ENCODE data around the gene COL4A2. TPM values are rescaled to one million over a fixed set of nuclear protein-coding genes. Genes with fewer than 3 reads are reported as not detected.

The COL4A2 gene
- total and polyA plus RNA-seq, 3 experiments from 2014 or later: not detected

DNA sequence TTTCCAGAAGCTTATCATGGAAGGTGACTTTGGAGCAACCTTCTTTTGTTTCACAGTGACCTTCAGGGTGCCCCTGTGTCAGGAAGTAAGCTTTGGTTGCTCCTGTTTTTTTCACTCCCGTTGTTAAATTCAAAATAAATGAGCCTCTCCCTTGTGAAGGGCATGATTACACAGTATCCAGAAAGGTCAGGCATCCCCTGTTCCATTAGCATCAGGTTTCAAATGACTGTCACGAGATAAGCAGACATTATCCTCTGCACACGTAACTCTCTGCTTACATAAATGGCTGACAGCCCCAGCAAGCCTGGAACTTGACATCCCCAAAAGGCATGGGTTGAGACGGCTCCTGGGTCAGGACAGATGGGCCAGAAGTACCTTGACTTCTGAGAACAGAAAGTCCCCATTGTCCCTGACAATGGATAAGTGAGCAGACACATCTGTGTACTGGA is 202.4 kb downstream of the COL4A2 start:
- Histone ChIP-seq H3K36me3 (ENCODE audit: insufficient read depth, low read length) (no peaks in the 10 kb centered on the region), H3K9me3 (ENCODE audit: low read length) (no peaks in the 10 kb centered on the region), H3K27ac (ENCODE audit: low read depth, low read length) (peak overlapping the region; percentile 20), H3K4me1 (ENCODE audit: insufficient read depth, low read length) (no peaks in the 10 kb centered on the region), H3K27me3 (ENCODE audit: insufficient read depth, low read length, poor library complexity, severe bottlenecking) (no peaks in the 10 kb centered on the region), H3K4me3 (ENCODE audit: low read length) (no peak overlapping the region)
- Mint-ChIP-seq H3K36me3 (no peaks in the 10 kb centered on the region), H3K4me3 (no peak overlapping the region), H3K9me3 (peaks cover 0 to 2% (median 0%) of the 10 kb centered on the region in 5 donors), H3K27me3 (peaks cover 0 to 6% of the 10 kb centered on the region in 2 donors), H3K4me1 (no peaks in the 10 kb centered on the region), H3K27ac (no peak overlapping the region)
- ChIA-PET POLR2A (no interaction called here), CTCF (no interaction called here)
- DNase-seq: no peak

DNA sequence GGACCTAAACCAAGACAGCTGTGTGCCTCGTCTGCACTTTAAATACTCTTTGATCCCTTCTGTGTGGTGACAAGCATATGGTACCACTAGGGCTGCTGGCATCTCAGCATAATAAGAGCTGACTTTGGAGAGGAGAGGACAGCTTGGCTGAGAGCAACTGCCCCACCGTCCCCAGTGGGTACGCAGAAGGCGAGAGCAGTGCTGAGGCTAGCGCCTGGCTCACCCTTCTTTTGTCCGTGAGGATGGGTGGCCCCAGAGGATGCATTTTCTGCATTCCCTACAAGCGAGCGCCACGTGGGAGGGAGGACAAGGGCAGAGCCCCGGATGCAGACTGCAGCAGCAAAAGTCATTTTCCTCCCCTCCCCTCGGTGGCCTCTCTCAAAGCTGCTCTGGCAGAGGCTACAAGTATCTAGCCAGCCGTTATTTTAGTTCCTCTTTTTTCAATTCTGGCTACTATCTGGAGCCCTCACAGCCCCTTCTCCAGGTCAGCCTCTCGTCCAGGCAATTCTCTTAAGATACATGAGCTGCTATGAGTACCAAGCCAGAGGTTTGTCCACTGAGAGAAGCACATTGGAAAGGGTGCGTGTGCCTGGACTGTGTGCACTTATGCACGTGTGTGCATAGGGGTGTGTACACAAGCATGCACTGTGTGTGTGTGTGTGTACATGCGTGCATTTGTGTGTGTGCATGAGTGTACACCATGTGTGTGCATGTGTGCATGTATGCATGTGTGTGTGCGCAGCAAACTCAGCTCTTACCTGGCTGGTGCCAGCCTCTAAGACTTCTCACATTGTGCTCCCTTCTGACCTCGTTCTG is 203.1 kb downstream of the COL4A2 start:
- Histone ChIP-seq H3K9me3 (ENCODE audit: low read length) (no peaks in the 10 kb centered on the region), H3K27ac (ENCODE audit: low read depth, low read length) (peak overlapping the region; percentile 51), H3K4me3 (ENCODE audit: low read length) (no peak overlapping the region), H3K27me3 (ENCODE audit: insufficient read depth, low read length, poor library complexity, severe bottlenecking) (no peaks in the 10 kb centered on the region), H3K36me3 (ENCODE audit: insufficient read depth, low read length) (no peaks in the 10 kb centered on the region), H3K4me1 (ENCODE audit: insufficient read depth, low read length) (no peaks in the 10 kb centered on the region)
- Mint-ChIP-seq H3K9me3 (peaks cover 0 to 2% (median 0%) of the 10 kb centered on the region in 5 donors), H3K4me1 (no peaks in the 10 kb centered on the region), H3K27ac (no peak overlapping the region), H3K4me3 (peak overlapping the region in 1 of 7 donors; percentile 13), H3K36me3 (no peaks in the 10 kb centered on the region), H3K27me3 (peaks cover 0 to 6% of the 10 kb centered on the region in 2 donors)
- POLR2A ChIA-PET: no interaction called here
- no peak for DNase-seq
- CTCF ChIA-PET: no interaction called here

DNA sequence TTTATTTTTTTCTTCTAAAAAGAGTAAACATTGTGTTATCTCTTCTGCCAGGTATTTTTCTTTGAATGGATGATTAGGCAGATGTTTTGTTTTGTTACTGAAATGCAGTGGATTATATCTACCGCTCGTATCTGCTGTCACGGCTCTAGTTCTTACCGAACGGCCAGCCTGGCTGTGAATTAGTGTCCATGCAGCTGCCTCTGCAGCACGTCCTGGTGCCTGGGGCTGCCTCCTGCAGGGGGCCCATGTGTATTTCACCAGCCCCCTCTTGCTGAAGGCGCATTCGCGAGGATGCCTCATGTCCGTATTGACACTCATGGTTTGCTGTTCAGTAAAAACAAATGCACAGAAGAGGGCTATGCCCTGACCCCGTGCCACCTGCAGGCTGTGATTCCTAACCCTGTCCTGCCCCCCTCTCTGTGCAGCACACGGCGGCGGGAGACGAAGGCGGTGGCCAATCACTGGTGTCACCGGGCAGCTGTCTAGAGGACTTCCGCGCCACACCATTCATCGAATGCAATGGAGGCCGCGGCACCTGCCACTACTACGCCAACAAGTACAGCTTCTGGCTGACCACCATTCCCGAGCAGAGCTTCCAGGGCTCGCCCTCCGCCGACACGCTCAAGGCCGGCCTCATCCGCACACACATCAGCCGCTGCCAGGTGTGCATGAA is 204.6 kb downstream of the COL4A2 start:
- POLR2A ChIA-PET: no interaction called here
- no peak overlapping the region for H3K27ac Mint-ChIP-seq
- H3K4me3 ChIP-seq (ENCODE audit: low read length): no peak overlapping the region

DNA sequence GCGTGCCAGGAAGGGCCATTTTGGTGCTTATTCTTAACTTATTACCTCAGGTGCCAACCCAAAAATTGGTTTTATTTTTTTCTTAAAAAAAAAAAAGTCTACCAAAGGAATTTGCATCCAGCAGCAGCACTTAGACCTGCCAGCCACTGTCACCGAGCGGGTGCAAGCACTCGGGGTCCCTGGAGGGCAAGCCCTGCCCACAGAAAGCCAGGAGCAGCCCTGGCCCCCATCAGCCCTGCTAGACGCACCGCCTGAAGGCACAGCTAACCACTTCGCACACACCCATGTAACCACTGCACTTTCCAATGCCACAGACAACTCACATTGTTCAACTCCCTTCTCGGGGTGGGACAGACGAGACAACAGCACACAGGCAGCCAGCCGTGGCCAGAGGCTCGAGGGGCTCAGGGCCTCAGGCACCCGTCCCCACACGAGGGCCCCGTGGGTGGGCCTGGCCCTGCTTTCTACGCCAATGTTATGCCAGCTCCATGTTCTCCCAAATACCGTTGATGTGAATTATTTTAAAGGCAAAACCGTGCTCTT is 205.2 kb downstream of the COL4A2 start:
- CTCF ChIA-PET: no interaction called here
- Mint-ChIP-seq H3K4me3 (no peak overlapping the region), H3K36me3 (no peaks in the 10 kb centered on the region), H3K27me3 (peaks cover 0 to 4% of the 10 kb centered on the region in 2 donors), H3K27ac (no peak overlapping the region), H3K9me3 (peaks cover 0 to 2% (median 0%) of the 10 kb centered on the region in 5 donors), H3K4me1 (no peaks in the 10 kb centered on the region)
- no peak for DNase-seq
- Histone ChIP-seq H3K36me3 (ENCODE audit: insufficient read depth, low read length) (no peaks in the 10 kb centered on the region), H3K4me3 (ENCODE audit: low read length) (no peak overlapping the region), H3K27ac (ENCODE audit: low read depth, low read length) (no peak overlapping the region), H3K27me3 (ENCODE audit: insufficient read depth, low read length, poor library complexity, severe bottlenecking) (no peaks in the 10 kb centered on the region), H3K9me3 (ENCODE audit: low read length) (no peaks in the 10 kb centered on the region), H3K4me1 (ENCODE audit: insufficient read depth, low read length) (no peaks in the 10 kb centered on the region)
- POLR2A ChIA-PET: no interaction called here

More for the DNA sequence above, 204.6 kb downstream of the COL4A2 start:
- H3K27me3 Mint-ChIP-seq: peaks cover 0 to 4% of the 10 kb centered on the region in 2 donors
- Histone ChIP-seq H3K4me1 (ENCODE audit: insufficient read depth, low read length) (no peaks in the 10 kb centered on the region), H3K27ac (ENCODE audit: low read depth, low read length) (no peak overlapping the region), H3K9me3 (ENCODE audit: low read length) (no peaks in the 10 kb centered on the region), H3K27me3 (ENCODE audit: insufficient read depth, low read length, poor library complexity, severe bottlenecking) (no peaks in the 10 kb centered on the region), H3K36me3 (ENCODE audit: insufficient read depth, low read length) (no peaks in the 10 kb centered on the region)
- peaks cover 0 to 2% (median 0%) of the 10 kb centered on the region in 5 donors for H3K9me3 Mint-ChIP-seq
- H3K36me3 Mint-ChIP-seq: no peaks in the 10 kb centered on the region
- no peaks in the 10 kb centered on the region for H3K4me1 Mint-ChIP-seq
- no peak overlapping the region for H3K4me3 Mint-ChIP-seq
- DNase-seq: no peak
- CTCF ChIA-PET: no interaction called here

DNA sequence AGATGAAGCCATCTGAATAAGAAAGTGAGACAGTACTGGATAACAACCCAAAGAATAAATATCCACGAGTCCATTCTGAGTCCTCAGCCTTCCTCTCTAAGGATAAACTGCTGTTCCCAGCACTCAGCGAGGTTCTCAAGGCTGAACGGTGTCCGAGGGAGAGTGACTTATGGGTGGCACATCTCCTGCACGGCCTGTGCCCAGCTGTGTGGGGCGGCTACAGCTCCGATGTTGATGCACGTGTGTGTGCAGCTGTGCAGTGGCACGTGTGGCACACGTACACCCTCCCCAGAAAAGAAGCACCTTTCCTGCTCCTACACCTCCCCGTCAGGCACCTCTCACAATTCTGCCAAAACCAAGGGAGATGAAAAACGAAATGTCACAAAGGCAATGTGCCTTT is 209.4 kb downstream of the COL4A2 start:
- Mint-ChIP-seq H3K9me3 (peaks cover 0 to 2% (median 0%) of the 10 kb centered on the region in 5 donors), H3K27ac (no peak overlapping the region), H3K4me1 (no peaks in the 10 kb centered on the region), H3K36me3 (no peaks in the 10 kb centered on the region), H3K4me3 (no peak overlapping the region), H3K27me3 (peaks cover 0 to 3% of the 10 kb centered on the region in 2 donors)
- H3K27ac ChIP-seq (ENCODE audit: low read depth, low read length): no peak overlapping the region
- no peaks in the 10 kb centered on the region for H3K9me3 ChIP-seq (ENCODE audit: low read length)
- no peaks in the 10 kb centered on the region for H3K4me1 ChIP-seq (ENCODE audit: insufficient read depth, low read length)
- DNase-seq: no peak
- H3K4me3 ChIP-seq (ENCODE audit: low read length): no peak overlapping the region
- POLR2A ChIA-PET: no interaction called here
- no peaks in the 10 kb centered on the region for H3K36me3 ChIP-seq (ENCODE audit: insufficient read depth, low read length)
- no peaks in the 10 kb centered on the region for H3K27me3 ChIP-seq (ENCODE audit: insufficient read depth, low read length, poor library complexity, severe bottlenecking)
- CTCF ChIA-PET: no interaction called here

DNA sequence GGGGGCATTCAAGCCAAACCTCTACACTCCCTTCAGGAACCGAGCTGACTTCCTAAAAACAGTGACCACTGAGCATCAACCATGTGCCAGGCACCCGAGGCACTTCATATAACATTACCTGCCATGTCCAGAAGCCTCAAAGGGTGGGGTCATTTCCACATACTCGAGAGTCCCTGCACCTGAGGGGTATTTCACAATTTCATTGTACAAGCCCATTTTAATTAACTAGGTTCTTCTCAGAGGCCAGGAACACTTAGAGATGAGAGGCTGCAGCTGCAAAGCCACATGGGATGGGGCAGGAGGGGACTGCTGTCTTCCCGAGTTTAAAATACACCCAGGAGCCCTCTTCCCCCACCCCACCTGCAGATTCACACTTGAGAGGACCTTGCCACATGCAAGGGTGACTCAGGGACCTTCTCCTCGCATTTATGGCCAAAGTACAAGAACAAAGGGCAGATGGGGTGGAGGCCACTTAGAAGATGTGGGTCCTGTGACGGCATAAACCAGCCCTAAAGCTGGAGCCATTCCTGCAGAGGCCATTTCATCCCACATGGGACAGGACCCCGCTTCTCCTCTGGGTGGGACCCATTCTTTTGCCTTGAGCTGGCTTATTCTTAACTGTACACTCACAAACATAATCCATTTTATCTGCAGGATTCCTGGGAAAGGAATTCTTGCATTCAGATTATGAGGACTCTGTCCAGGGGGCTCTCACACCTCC is 210.6 kb downstream of the COL4A2 start:
- H3K27me3 ChIP-seq (ENCODE audit: insufficient read depth, low read length, poor library complexity, severe bottlenecking): no peaks in the 10 kb centered on the region
- ChIA-PET POLR2A (no interaction called here), CTCF (no interaction called here)
- H3K4me1 ChIP-seq (ENCODE audit: insufficient read depth, low read length): no peaks in the 10 kb centered on the region
- H3K4me1 Mint-ChIP-seq: no peaks in the 10 kb centered on the region
- DNase-seq: no peak
- H3K4me3 Mint-ChIP-seq: no peak overlapping the region
- H3K36me3 ChIP-seq (ENCODE audit: insufficient read depth, low read length): no peaks in the 10 kb centered on the region
- H3K9me3 ChIP-seq (ENCODE audit: low read length): no peaks in the 10 kb centered on the region
- H3K27ac ChIP-seq (ENCODE audit: low read depth, low read length): no peak overlapping the region
- no peak overlapping the region for H3K4me3 ChIP-seq (ENCODE audit: low read length)
- H3K36me3 Mint-ChIP-seq: no peaks in the 10 kb centered on the region
- H3K27ac Mint-ChIP-seq: no peak overlapping the region
- H3K27me3 Mint-ChIP-seq: peaks cover 0 to 3% of the 10 kb centered on the region in 2 donors
- H3K9me3 Mint-ChIP-seq: peaks cover 0 to 2% (median 0%) of the 10 kb centered on the region in 5 donors

DNA sequence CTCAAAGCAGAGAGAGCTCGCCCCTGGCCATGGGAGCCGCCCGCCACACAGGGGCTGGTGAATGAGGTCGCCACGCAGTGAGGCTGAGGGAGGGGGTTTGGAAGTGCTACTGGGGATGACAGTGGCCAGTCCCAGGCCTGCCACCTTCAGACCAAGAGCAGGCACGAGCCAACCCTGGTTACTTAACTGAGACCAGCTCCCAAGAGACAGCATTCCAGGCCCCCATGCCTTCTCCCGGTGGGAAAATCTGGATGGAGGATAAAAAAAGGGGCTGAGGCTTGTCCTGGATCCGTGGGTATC is 211.1 kb downstream of the COL4A2 start:
- ChIA-PET CTCF (no interaction called here), POLR2A (no interaction called here)
- no peaks in the 10 kb centered on the region for H3K27me3 ChIP-seq (ENCODE audit: insufficient read depth, low read length, poor library complexity, severe bottlenecking)
- Mint-ChIP-seq H3K9me3 (peaks cover 0 to 2% (median 0%) of the 10 kb centered on the region in 5 donors), H3K27ac (no peak overlapping the region), H3K4me1 (no peaks in the 10 kb centered on the region), H3K36me3 (peaks cover 0 to 2% (median 0%) of the 10 kb centered on the region in 3 donors), H3K4me3 (no peak overlapping the region), H3K27me3 (peaks cover 0 to 3% of the 10 kb centered on the region in 2 donors)
- DNase-seq: no peak
- no peak overlapping the region for H3K27ac ChIP-seq (ENCODE audit: low read depth, low read length)
- no peak overlapping the region for H3K4me3 ChIP-seq (ENCODE audit: low read length)
- H3K9me3 ChIP-seq (ENCODE audit: low read length): no peaks in the 10 kb centered on the region
- no peaks in the 10 kb centered on the region for H3K36me3 ChIP-seq (ENCODE audit: insufficient read depth, low read length)
- H3K4me1 ChIP-seq (ENCODE audit: insufficient read depth, low read length): no peaks in the 10 kb centered on the region

DNA sequence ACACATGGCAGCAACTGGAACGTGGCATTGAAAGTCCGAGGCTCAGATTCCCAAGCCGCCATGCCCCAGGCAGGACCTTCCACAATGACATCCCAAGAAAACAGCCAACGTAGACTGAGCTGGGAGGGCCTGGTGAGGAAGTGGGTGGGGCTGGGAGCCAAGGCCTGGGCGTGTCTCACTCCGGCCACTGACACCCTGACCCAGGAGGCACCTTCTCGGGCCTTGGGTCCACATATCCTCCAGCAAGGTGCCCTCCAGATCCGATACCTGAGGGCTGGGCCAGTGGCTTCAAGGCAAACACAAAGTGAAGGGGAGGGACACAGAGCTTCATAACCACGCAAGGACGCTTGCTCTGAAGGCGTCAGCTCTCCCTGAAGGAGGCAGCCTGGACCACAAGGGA is 211.5 kb downstream of the COL4A2 start:
- POLR2A ChIA-PET: no interaction called here
- H3K9me3 ChIP-seq (ENCODE audit: low read length): no peaks in the 10 kb centered on the region
- no peak for DNase-seq
- CTCF ChIA-PET: no interaction called here
- no peak overlapping the region for H3K27ac ChIP-seq (ENCODE audit: low read depth, low read length)
- no peaks in the 10 kb centered on the region for H3K27me3 ChIP-seq (ENCODE audit: insufficient read depth, low read length, poor library complexity, severe bottlenecking)
- H3K4me3 Mint-ChIP-seq: no peak overlapping the region
- H3K36me3 ChIP-seq (ENCODE audit: insufficient read depth, low read length): no peaks in the 10 kb centered on the region
- H3K27ac Mint-ChIP-seq: no peak overlapping the region
- peaks cover 0 to 4% of the 10 kb centered on the region in 2 donors for H3K27me3 Mint-ChIP-seq
- no peaks in the 10 kb centered on the region for H3K4me1 Mint-ChIP-seq
- H3K9me3 Mint-ChIP-seq: peaks cover 0 to 2% (median 0%) of the 10 kb centered on the region in 5 donors
- no peaks in the 10 kb centered on the region for H3K4me1 ChIP-seq (ENCODE audit: insufficient read depth, low read length)
- no peak overlapping the region for H3K4me3 ChIP-seq (ENCODE audit: low read length)
- H3K36me3 Mint-ChIP-seq: peaks cover 0 to 2% (median 0%) of the 10 kb centered on the region in 3 donors
